ENCODE data around the gene PARD3.

Gene PARD3

DNA sequence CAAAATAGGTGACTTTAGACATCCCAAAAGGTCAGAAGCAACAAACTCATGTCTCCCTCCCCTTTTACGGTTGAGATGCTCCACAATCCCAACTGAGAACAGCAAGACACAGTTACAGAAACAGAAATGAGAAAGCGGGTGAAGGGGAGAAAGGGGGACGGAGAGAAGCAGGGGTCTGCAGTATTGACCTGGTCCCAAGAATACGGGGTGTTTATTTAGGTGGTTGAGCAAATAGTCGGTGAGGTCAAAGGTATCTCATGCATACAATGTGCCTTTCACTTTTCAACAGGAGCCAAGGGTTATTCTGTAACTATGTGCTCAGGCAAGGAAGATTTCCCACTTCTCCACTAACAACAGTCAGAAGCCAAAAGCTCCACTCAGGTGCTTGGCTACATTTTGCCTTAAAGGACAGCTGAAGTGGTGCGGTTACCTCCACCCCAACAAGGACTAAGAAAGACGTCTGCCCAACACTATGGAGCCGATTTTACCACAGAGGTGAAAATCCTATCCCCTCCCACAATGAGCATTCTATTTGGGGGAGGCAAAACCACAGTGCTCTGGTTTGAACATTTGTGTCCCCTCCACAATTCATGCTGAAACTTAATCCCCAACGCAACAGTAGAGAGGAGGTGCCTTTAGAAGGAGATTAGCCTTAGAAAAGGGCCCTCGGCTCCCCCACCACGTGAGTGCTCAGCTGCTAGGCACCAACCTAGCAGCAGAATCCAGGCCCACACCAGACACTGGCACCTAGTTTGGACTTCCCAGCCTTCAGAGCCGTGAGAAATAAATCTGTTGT is 77.9 kb downstream of the PARD3 start:
- no peak for DNase-seq

DNA sequence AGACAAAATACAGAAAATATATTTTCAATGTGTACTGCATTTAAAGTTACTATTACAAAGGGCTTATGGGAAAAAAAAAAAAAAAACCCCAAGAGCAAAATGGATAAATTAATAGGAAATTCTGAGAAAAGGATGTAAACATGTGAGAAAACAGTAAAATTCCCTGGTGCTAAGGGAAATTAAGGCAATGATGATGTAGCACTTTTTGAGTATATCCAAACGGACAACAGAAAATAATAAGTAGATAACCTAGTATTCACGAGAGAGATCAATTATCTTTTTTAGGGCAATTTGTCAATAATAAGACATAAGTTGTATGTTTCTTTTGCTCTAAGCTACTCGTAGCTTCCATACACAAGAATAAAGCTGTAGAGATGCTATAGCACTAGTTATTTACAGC is 80.2 kb downstream of the PARD3 start:
- DNase-seq: no peak

DNA sequence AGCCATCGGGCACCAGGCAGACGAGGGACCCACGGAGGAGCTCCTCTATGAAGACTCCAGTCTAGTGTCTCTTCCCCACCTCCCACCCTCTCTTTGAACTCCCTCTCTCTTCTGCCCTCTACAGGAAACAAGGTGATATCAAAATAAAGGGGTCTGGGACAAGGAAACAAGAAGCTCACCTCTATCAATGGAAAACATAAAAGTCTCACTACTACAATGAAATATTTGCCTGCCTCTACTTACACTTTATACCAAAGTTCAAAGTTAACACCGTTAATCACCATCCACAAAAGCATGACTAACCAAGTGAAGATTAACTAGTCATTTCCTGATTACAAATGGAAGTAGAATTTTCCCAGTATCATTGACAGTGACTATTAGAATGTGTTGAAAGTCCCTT is 82.2 kb downstream of the PARD3 start:
- DNase-seq: no peak

DNA sequence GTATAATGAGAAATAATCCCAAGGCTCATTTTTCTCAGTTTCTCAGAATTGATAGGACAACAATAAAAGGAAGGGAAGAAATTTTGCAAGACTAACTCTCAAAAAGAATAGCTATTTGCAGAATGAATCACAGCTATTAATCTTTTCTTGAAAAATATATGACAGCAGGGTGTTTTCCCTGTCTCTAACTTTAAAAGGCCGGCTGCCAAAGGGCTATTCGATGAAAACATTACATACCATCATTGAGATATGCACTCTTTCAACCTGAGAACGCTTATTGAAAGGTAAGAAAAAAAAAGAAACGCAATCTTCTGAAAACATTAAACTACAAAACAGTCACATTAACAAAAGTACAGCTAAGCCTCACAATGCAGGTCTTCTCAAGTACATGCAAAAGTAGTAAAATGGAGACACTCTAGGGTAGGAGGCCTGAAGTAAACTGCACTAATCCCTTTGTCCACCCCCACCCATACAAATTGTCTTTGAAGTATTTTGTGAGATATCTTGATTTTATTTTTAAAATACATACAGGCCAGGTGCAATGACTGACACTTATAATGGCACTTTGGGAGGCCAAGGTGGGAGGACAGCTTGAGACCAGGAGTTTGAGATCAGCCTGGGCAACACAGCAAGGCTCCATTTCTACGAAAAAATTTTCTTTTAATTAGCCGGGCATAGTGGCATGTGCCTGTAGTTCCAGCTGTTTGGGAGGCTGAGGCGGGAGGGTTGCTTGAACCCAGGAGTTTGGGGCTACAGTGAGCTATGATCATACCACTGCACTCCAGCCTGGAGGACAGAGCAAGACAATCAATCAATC is 83.0 kb downstream of the PARD3 start:
- no peak for DNase-seq

DNA sequence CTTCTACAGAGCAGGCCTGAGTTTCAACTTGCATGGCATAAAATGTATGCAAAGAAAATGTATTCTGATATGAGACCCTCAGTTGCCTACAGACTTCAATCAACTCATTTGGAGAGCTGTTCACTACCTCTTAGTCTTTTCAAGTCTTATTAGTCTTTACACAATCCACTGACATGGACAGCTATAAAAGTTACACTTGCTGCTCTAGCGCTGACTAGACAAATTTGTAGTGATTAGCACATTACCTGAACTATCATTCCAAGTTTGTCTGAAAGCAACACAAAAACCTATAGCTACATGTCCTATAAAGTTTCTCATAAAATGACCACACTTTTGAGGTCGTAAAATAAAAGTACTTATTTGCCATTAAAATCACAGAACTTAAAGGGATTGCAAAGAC is 83.9 kb downstream of the PARD3 start:
- no peak for DNase-seq

DNA sequence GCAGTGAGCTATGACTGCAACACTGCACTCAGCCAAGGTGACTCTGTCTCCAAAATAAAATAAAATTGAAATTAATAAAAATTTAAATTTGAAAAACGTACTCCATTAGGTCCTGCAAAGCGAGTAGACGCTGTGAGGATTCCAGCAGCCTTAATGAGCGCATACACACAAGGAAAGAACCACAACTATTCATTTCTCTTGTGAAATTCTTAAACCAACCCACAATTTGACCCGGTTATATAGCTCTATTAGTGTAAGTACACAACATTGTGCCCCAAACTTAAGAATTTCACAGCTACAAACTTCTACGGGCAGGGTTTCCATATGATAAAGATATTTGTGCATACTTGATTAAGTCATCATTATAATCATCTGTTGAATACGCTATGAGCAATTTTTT is 84.4 kb downstream of the PARD3 start:
- no peak for DNase-seq

DNA sequence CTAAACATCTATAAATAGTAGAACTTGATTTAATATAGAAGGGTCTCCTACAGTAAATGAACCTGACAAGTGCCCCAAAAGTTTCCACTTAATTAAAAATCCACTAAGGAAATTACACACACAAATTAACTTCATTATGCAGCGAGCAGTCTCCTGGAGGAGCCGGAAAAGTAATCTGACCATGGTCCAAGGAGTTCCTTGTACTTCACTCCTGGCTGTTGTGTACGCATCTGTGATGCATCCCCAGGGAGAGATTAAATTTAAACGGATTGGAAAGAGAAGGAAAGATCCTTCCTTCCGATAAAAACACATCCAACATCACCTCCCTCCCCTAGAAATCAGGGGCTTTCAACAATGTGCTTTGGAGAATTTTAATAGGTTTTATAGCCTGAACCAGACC is 85.5 kb downstream of the PARD3 start:
- no peak for DNase-seq

DNA sequence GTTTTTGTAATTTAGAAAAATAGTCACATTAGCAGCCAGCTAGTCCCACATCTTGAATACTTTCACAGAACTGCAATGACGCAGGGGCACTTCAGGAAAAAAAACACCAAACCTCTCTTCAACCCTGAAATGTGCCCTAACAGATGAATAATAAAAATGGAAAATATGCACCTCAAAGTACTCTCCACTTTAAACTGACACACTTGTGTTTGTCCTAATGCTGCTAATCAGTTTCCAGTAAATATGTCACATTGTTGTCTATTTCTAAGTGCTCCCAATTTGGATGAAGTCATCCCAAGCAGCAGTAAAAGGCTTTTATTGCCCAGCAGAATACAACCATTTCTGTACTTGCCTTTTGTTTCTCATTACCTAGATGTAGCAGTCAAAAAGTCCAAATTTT is 86.7 kb downstream of the PARD3 start:
- DNase-seq: no peak

DNA sequence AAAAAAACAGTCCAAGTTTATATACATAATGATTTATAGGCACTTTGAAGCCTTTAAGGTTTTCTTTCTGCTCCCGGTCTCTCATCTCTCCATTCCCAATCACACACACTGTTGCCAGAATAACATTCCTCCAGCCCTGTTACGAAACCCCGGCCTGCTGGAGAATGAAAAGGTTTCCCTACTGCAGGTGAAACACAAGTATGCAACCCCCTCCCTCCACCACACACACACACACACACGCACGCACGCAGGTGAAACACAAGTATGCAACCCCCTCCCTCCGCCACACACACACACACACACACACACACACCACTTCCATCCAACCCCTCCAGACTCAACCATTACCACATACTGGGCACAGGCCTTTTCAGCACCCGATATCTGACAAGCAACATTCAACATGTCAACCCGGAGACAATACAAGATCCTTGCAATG is 87.5 kb downstream of the PARD3 start:
- DNase-seq: no peak

DNA sequence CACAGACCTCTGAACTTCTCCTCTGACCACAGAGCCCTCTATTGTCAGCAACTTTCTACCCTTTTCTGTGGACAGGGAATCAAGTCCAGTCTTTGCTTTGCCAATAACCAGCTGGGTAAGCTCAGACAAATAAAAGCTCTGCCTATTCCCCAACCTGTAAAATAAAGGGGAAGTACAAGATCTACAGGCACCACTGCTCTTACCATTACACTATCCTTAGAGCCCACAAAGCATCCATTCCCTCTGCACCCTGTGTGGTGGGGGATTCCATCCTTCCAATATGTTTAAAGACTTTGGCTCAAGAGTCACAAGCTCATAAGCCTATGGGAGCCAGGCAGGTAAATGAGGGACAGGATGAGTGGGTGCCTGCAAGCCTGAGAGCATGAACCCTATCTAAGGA is 88.2 kb downstream of the PARD3 start:
- DNase-seq: no peak

DNA sequence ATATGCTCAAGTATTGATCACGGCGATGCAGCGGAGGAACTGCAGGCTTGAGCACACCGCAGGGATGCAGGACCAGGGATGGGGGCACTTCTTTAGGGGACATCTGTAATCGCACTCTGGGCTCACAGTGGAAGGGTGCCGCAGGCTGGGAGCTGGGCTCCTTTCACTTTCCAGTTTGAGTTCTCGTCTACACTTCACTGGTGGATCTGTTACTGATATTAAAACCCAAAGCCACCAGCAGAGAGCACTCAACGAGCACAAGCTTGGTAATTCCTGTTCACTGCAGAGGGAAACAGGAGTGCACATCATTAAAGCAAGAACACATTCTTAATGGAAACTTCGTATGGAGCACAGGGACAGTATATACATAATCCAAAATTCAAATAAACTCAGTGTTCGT is 91.3 kb downstream of the PARD3 start:
- no peak for DNase-seq

DNA sequence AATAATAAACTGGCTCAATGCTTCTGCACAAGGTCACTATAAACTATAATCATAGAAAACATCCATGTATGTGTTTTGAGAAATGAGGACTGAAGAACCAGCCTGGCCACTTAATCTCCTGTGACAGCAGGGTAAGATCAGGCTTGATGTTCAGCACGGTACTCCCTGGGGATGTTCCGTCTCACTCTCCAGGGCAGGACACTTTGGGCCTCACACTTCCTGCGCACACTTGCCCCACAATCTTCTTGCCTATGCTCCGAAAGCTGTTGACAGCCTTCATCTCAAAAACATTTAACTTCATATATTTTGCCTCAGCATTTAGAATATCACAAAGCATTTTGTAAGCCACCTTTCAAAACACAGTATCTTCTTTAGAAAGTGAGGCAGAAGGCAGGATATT is 92.7 kb downstream of the PARD3 start:
- no peak for DNase-seq

DNA sequence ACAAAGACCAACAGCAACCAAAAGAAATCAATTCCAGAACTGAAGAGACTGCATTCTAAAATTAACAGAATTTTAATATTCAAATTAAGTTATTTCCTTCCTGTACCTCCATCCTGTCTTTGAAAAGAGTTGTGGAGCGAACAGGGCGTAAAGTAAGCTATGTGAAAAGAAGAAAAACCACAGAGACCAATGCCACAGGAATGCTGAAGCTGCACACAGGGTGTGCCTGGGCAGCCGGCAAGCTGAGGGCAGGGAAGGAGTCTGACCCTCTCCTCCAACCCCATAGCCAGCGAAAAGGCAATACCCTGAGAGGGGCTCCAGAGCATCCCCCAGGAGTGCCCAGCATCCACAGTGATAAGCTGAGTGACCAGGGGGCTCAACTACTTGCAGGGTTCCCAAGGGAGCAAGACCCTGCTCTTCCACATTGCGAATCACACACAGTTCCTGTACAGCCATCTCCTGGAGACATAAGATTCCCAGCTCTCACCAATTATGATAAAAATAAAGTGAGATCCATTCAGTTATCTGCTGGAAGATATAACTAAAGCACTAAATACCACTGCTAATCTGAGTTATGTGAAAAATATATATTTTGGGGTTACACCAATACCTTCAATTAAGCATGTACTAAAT is 93.8 kb downstream of the PARD3 start:
- DNase-seq: no peak

DNA sequence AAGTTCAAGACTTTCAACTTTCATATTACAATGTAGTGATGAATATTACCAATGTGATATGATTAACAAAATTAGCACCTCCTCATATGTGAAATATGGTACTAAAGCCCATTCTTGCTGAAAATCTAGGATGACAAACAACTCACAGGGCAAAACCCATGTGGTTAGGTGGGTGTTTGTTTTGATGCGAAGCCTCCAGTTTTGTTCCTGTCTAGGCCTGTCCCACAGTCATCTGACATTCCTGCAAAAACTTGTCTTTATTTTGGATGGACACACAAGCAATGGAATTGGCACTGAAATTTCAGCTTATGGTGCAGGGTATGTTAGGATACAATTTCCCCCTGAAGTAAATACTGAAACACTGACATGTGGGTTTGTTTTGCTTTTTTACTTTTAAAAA is 95.3 kb downstream of the PARD3 start:
- DNase-seq: no peak

DNA sequence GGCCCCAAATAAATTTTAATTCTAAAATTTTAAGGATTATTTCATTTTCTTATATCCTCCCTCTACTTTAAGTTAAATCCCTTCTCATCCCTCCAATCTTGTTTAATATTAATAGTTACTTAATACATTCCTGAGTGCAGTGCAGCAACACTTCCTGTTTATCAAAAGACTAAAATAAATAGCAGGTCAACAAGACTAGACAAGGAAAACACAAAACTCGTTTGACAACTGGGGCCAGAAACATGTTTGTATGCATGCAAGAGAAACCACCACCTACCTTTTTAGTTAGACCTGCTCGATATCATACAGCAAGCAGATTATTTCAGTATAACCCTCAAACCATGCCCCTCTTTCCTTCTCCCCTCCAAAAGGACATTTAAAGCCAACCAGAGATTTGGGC is 95.8 kb downstream of the PARD3 start:
- no peak for DNase-seq

DNA sequence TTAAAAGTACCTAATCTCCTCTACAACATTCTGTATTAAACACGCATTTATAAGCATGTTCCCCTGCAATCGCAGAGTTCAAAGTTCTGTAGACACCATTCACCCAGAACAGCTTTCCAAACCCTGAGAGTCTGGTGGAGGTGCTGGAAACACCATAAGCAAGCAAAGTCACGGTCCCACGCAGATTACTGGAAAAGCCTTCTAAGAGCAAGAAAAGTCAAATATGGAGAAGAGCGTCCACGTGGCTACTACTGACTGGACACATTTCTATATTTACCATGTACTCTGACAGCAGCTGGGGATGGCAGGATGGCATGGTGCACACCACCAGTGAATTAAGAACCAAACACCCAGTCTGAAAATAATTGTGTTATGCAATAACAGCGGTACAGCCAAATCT is 97.7 kb downstream of the PARD3 start:
- no peak for DNase-seq

DNA sequence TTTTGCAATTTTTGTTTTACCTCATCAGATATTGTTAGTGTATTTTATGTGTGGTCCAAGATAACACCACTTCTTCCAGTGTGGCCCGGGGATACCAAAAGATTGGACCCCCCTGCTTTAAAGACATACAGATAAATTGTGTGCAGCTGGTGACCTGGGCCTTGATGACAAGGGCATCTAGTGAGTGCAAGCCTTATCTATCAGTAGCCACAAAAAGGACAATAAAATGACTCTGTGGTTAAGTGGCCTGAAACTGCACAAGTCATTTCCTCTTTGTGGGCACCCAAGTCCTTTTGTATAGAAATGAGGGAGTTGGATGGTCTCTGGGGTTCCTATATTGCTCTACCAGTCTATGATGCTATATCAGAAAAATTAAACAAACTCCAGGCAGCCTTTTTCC is 98.1 kb downstream of the PARD3 start:
- no peak for DNase-seq

DNA sequence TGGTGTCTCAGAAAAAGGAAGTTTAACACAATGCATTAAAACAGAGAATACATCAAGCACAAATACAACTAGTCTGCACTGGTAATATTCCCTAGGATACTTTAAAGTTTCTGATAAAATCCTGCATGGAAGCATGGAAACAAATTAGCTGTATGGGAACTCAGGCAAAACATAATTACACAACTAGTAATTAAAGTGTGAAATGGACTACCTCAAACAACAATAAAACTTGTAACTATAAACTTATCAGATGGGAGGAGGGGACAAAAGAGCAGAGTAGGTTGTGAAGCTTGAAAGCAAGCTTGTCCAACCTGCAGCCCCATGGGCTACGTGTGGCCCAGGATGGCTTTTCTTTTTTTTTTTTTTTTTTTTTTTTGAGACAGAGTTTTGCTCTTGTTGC is 98.9 kb downstream of the PARD3 start:
- no peak for DNase-seq

DNA sequence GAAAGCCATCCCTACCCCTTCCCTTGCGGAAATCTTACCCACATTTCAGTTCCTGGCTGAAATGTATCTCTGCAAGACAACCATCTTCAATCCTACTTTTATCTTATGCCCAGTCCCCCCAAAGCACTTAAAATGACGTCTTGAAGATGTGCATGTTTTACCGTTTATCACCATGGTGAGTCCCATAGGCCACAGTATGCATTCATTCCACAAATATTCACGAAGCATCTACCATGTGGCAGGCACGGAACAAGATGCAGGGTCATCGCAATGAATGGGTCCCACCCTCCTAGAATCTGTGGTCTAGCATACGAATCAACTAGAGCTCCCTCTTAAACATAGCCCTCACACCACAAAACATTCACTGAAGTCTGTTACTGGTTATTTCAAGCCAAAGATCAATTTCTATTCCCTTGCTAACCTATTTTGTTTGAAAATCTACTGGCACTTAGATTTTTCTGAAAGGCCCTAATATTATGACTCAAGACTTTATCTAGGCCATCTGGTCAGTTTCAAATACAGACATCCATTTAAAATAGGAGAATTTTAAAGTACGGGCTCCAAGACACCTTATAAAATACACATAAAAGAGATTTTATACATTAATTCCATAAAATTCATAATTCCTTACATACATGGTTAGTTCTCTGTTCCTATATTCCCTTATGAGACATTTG is 99.4 kb downstream of the PARD3 start:
- no peak for DNase-seq

DNA sequence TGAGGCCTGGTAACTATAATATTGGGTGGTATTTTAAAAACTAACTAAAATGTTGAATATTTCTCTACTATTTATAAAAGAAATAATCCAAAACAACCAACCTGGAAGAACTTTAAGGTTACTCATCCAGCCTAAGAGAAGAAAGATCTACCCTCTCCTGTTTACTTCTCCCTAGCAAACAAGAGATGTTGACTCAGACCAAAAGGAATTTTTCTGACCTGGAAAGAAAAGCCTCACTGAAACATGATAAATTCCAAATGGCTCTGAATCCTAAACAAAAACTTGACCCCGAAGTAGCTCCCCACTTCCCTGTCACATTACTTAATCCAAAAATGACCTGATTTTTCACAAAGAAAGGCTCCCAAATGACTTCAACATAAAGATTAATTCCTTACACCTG is 101.2 kb downstream of the PARD3 start:
- DNase-seq: no peak

DNA sequence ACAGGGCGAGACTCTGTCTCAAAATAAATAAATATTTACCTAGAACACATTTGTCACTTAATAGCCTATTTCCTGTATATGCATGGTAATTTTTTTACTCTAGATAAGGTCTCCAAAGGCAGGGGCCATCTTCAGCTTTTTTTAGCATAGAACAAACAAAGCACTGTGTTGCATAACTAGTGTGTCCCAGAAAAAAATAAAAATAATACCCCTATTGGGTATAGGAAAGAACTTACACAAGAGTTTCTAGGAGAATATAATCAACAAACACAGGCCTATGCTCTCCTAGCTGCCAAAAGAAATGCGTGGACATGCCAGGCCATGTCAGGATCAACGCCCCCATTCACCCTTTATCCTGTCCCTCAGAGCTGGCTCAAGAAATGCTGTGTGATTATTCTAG is 103.6 kb downstream of the PARD3 start:
- DNase-seq: no peak

DNA sequence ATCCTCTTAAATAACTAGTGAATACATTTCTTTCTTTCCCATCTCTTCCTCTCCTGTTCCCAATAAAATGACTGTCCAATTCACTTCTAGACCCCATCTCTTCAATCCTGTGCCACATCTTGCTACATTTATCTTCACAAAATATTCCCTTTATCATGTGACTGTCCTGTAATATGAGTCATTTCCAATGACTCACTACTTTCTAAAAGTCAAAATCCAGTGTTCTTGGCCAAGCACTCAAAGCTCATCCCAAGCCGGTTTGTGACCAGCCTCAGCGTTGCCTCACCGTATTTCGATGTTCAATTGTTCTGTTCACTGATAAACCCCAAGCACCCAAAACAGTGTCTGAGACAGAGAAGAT is 104.7 kb downstream of the PARD3 start:
- DNase-seq: no peak

DNA sequence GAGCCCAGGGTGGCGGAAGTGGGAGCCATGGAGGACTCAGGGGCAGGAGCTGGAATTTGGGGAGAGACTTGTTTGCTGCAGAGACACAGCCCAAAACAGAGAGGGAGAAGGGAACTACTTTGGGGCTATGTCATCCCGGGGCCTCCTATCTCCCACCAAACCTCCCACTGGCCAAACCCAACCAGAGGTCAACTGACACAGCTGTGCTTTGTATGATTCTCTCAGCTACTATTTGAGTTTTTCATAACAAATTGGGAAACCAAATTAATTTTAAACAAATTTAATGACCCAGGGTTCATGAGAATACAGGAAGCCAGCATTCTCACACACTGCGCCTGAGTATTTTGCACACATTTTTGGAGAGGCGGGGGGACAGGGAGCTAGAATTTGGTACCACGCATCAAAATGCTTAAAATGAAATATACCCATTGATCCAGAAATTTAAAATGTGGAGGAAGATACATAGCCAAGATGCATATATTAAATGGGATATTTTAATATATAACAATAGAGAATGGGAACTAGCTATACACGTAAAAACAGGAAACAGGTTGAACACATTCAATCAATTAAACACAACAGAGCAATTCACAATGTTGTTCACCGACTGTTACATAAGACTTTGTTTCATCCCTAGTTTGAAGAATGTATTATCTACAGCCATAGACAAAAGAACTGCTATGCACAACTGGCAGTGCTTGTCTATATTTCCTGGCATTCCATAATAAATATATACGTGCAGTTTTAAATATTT is 105.3 kb downstream of the PARD3 start:
- no peak for DNase-seq

Data from activated CD8-positive, alpha-beta memory T cell treated with anti-CD3 and anti-CD28 coated beads, Interleukin-2, amount 50 U/mL, for 48 hours (primary cell).